Measurements from ENCODE around the gene PAX8. TPM values are rescaled to one million over a fixed set of nuclear protein-coding genes. Genes with fewer than 3 reads are reported as not detected.
A peak's percentile ranks its signal among the peaks of the same experiment; 100 is the strongest.

Gene PAX8
- total RNA-seq, 1 experiment from 2014 or later, result 3.1 TPM

GRCh38 chr2:113198048-113198789 is 80.5 kb downstream of the PAX8 start:
- no TSS peak for BruUV-seq (replicated peaks)
- Histone ChIP-seq H3K27me3 (replicated peaks; ENCODE audit: insufficient read depth, low read depth, low read length, poor library complexity) (no peaks in the 10 kb centered on the region), H3K27ac (ENCODE audit: low read depth, low read length, poor library complexity, severe bottlenecking) (no peak overlapping the region), H3K9me3 (ENCODE audit: low read depth, low read length, poor library complexity, severe bottlenecking) (no peaks in the 10 kb centered on the region), H3K4me3 (ENCODE audit: low read depth, low read length, poor library complexity, severe bottlenecking) (peak overlapping the region; percentile 89), H3K36me3 (ENCODE audit: insufficient read depth, low read length, poor library complexity, severe bottlenecking) (no peaks in the 10 kb centered on the region), H3K4me1 (ENCODE audit: insufficient read depth, low read length, poor library complexity, severe bottlenecking) (peaks cover 13% of the 10 kb centered on the region)
- CTCF ChIA-PET, result interaction anchor here (0.5 to 1.8 kb wide), 6 partner anchors 14 to 214 kb away, joined by 3 to 16 read pairs (median 4); no protein-coding TSS in a partner anchor
- DNase-seq (ENCODE audit: low spot score), result no peak
- TF ChIP-seq EZH2 (IDR thresholded peaks at IDR 0.05; ENCODE audit: borderline replicate concordance, low read depth, low read length, poor library complexity, severe bottlenecking) (no peak), CTCF (conservative IDR thresholded peaks at IDR 0.05; ENCODE audit: low read depth, low read length) (no peak)
- intact Hi-C loops (cut with micrococcal nuclease; ENCODE audit: unreplicated experiment), result loop anchor here (2.0 kb wide), 1 partner anchor 117 kb away; no protein-coding TSS in a partner anchor
- POLR2A ChIA-PET (ENCODE audit: low non-redundant PET), result no interaction called here

DNA sequence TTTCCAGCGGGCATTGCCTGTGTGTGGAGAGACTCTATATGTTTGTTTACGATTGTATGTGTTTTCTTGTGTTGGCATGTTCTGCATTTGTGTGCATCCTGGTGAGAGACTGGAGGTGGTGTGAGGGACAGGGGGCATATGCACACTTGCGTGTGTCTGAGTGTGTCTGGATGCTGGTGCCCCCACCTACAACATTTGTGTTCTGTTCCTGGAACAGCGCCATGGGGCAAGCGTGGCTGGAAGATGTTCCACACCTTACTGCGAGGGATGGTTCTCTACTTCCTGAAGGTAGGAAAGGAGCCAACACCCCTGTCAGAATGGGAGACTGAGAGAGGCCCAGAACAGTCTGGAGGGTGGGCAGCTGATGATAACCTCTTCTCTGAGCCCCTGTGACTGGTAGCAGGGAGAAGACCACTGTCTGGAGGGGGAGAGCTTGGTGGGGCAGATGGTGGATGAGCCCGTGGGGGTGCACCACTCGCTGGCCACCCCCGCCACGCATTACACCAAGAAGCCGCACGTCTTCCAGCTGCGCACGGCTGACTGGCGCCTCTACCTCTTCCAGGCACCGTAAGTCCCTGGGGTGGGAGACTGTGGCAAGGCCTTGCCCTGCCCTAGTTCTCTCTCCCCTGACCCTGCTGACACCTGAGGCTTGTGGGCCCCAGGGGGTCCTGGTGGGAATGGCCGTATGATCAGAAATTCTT is 81.2 kb downstream of the PAX8 start:
- Histone ChIP-seq H3K27me3 (replicated peaks; ENCODE audit: insufficient read depth, low read depth, low read length, poor library complexity) (no peaks in the 10 kb centered on the region), H3K4me1 (ENCODE audit: insufficient read depth, low read length, poor library complexity, severe bottlenecking) (peaks cover 5% of the 10 kb centered on the region), H3K27ac (ENCODE audit: low read depth, low read length, poor library complexity, severe bottlenecking) (no peak overlapping the region), H3K36me3 (ENCODE audit: insufficient read depth, low read length, poor library complexity, severe bottlenecking) (no peaks in the 10 kb centered on the region), H3K9me3 (ENCODE audit: low read depth, low read length, poor library complexity, severe bottlenecking) (no peaks in the 10 kb centered on the region), H3K4me3 (ENCODE audit: low read depth, low read length, poor library complexity, severe bottlenecking) (no peak overlapping the region)
- no peak for TF ChIP-seq EZH2 (IDR thresholded peaks at IDR 0.05; ENCODE audit: borderline replicate concordance, low read depth, low read length, poor library complexity, severe bottlenecking)
- TF ChIP-seq CTCF (conservative IDR thresholded peaks at IDR 0.05; ENCODE audit: low read depth, low read length), result no peak
- no peak for DNase-seq (ENCODE audit: low spot score)
- POLR2A ChIA-PET (ENCODE audit: low non-redundant PET), result no interaction called here
- intact Hi-C loops (cut with micrococcal nuclease; ENCODE audit: unreplicated experiment), result loop anchor here (2.0 kb wide), 1 partner anchor 117 kb away; no protein-coding TSS in a partner anchor
- BruUV-seq (replicated peaks), result no TSS peak
- CTCF ChIA-PET, result no interaction called here

GRCh38 chr2:113196839-113197238 is 81.9 kb downstream of the PAX8 start:
- no peak overlapping the region for H3K27ac ChIP-seq (ENCODE audit: low read depth, low read length, poor library complexity, severe bottlenecking)
- TF ChIP-seq CTCF (conservative IDR thresholded peaks at IDR 0.05; ENCODE audit: low read depth, low read length), result no peak
- no peak for TF ChIP-seq EZH2 (IDR thresholded peaks at IDR 0.05; ENCODE audit: borderline replicate concordance, low read depth, low read length, poor library complexity, severe bottlenecking)
- no peak overlapping the region for H3K4me3 ChIP-seq (ENCODE audit: low read depth, low read length, poor library complexity, severe bottlenecking)
- BruUV-seq (replicated peaks), result no TSS peak
- intact Hi-C loops (cut with micrococcal nuclease; ENCODE audit: unreplicated experiment), result no loop called here
- no peaks in the 10 kb centered on the region for H3K4me1 ChIP-seq (ENCODE audit: insufficient read depth, low read length, poor library complexity, severe bottlenecking)
- ChIA-PET CTCF (no interaction called here), POLR2A (ENCODE audit: low non-redundant PET) (no interaction called here)
- H3K36me3 ChIP-seq (ENCODE audit: insufficient read depth, low read length, poor library complexity, severe bottlenecking), result no peaks in the 10 kb centered on the region
- no peak for DNase-seq (ENCODE audit: low spot score)
- H3K9me3 ChIP-seq (ENCODE audit: low read depth, low read length, poor library complexity, severe bottlenecking), result no peaks in the 10 kb centered on the region
- no peaks in the 10 kb centered on the region for H3K27me3 ChIP-seq (replicated peaks; ENCODE audit: insufficient read depth, low read depth, low read length, poor library complexity)
